HG02798 (cell line): ENCODE measurements around the gene SUGCT.
"Not testable (repeated sequence)": the region's sequence is repeated elsewhere in the genome, so short reads cannot be mapped to it uniquely, and the experiment has no call there.

Source experiments
- ATAC-seq: cut with Tn5 transposase; IDR thresholded peaks from one replicate; pipeline ENCODE4 v1.9.1; 2021; ENCODE audit warnings: mild to moderate bottlenecking; ENCODE audit not compliant: unreplicated experiment, poor library complexity

The SUGCT gene

GRCh38 chr7:40137563-40137962 is 2.8 kb downstream of the SUGCT start:
- no peak for ATAC-seq

- ATAC-seq: no peak
Observed at GRCh38 chr7:40138973-40139372, 4.2 kb downstream of the SUGCT start.

- not testable (repeated sequence) for ATAC-seq
Observed at GRCh38 chr7:40139891-40140290, 5.1 kb downstream of the SUGCT start.

GRCh38 chr7:40141916-40142315 is 7.1 kb downstream of the SUGCT start:
- not testable (repeated sequence) for ATAC-seq

GRCh38 chr7:40145596-40146130 is 10.9 kb downstream of the SUGCT start:
- not testable (repeated sequence) for ATAC-seq

GRCh38 chr7:40147371-40148246 is 12.8 kb downstream of the SUGCT start:
- ATAC-seq: no peak

GRCh38 chr7:40148247-40148580 is 13.4 kb downstream of the SUGCT start:
- ATAC-seq: not testable (repeated sequence)

- ATAC-seq: no peak
Observed at GRCh38 chr7:40148671-40149070, 13.9 kb downstream of the SUGCT start.

GRCh38 chr7:40151504-40151903 is 16.7 kb downstream of the SUGCT start:
- no peak for ATAC-seq

- ATAC-seq: no peak
Observed at GRCh38 chr7:40156988-40157387, 22.2 kb downstream of the SUGCT start.

GRCh38 chr7:40162516-40162915 is 27.7 kb downstream of the SUGCT start:
- no peak for ATAC-seq

GRCh38 chr7:40165216-40165615 is 30.4 kb downstream of the SUGCT start:
- no peak for ATAC-seq

- no peak for ATAC-seq
Observed at GRCh38 chr7:40167291-40167690, 32.5 kb downstream of the SUGCT start.

GRCh38 chr7:40168266-40168665 is 33.5 kb downstream of the SUGCT start:
- ATAC-seq: not testable (repeated sequence)

- not testable (repeated sequence) for ATAC-seq
Observed at GRCh38 chr7:40173121-40173520, 38.3 kb downstream of the SUGCT start.

GRCh38 chr7:40175256-40175655 is 40.5 kb downstream of the SUGCT start:
- ATAC-seq: not testable (repeated sequence)

- ATAC-seq: no peak
Observed at GRCh38 chr7:40175725-40176510, 41.1 kb downstream of the SUGCT start.

- no peak for ATAC-seq
Observed at GRCh38 chr7:40177071-40177470, 42.3 kb downstream of the SUGCT start.

- no peak for ATAC-seq
Observed at GRCh38 chr7:40182452-40182851, 47.6 kb downstream of the SUGCT start.

- ATAC-seq: no peak
Observed at GRCh38 chr7:40186586-40186985, 51.8 kb downstream of the SUGCT start.

GRCh38 chr7:40192036-40192435 is 57.2 kb downstream of the SUGCT start:
- no peak for ATAC-seq
